GM12878 (cell line): ENCODE results near the gene TPBGL. TPM values are rescaled to one million over a fixed set of nuclear protein-coding genes. Genes with fewer than 3 reads are reported as not detected.

ENCODE experiments used
- CHD1 ChIP-seq: IDR thresholded peaks from 2 replicates; pipeline ENCODE4 v1.6.1; 2012; ENCODE audit warnings: low read depth, low read length, improper control_type of control experiment
- ESRRA ChIP-seq: IDR thresholded peaks from 2 replicates; pipeline ENCODE4 v1.6.1; 2012; ENCODE audit warnings: mild to moderate bottlenecking, low read length, improper control_type of control experiment
- JUND ChIP-seq: IDR thresholded peaks from 2 replicates; pipeline ENCODE4 v1.6.1; 2012; ENCODE audit warnings: low read depth, mild to moderate bottlenecking, low read length, improper control_type of control experiment, moderate library complexity
- LARP7 ChIP-seq: fragments of 450-650 bp; IDR thresholded peaks from 2 replicates; pipeline ENCODE4 v1.6.1; 2017; ENCODE audit warnings: mild to moderate bottlenecking
- MEF2A ChIP-seq: IDR thresholded peaks from 2 replicates; pipeline ENCODE4 v1.6.1; 2011; ENCODE audit warnings: low read depth, mild to moderate bottlenecking, low read length, moderate library complexity; ENCODE audit not compliant: insufficient read depth
- MYB ChIP-seq: fragments of 150-350 bp; IDR thresholded peaks from 2 replicates; pipeline ENCODE4 v1.6.1; 2014; ENCODE audit warnings: mild to moderate bottlenecking, low read depth, low read length, borderline replicate concordance
- NFXL1 ChIP-seq: fragments of 450-650 bp; IDR thresholded peaks from 2 replicates; pipeline ENCODE4 v1.6.1; 2017; ENCODE audit warnings: antibody characterized with exemption, mild to moderate bottlenecking, borderline replicate concordance
- POLR2A ChIP-seq: IDR thresholded peaks from 2 replicates; pipeline ENCODE4 v1.6.1; 2011; ENCODE audit warnings: low read depth, mild to moderate bottlenecking, low read length
- POLR2AphosphoS2 ChIP-seq: IDR thresholded peaks from 2 replicates; pipeline ENCODE4 v1.6.1; 2011; ENCODE audit warnings: low read depth, mild to moderate bottlenecking, low read length, improper control_type of control experiment, moderate library complexity
- SIN3A ChIP-seq: IDR thresholded peaks from 2 replicates; pipeline ENCODE4 v1.6.1; 2012; ENCODE audit warnings: low read depth, low read length, improper control_type of control experiment
- SP1 ChIP-seq: IDR thresholded peaks from one replicate; pipeline ENCODE4 v1.6.1; 2011; ENCODE audit warnings: low read depth, low read length
- TAF1 ChIP-seq: IDR thresholded peaks from 2 replicates; pipeline ENCODE4 v1.6.1; 2011; ENCODE audit warnings: mild to moderate bottlenecking, low read depth, low read length, borderline replicate concordance
- TCF7 ChIP-seq: IDR thresholded peaks from 2 replicates; pipeline ENCODE4 v1.6.1; 2014; ENCODE audit warnings: antibody characterized with exemption, borderline replicate concordance
- ZNF207 ChIP-seq: fragments of 450-650 bp; IDR thresholded peaks from 2 replicates; pipeline ENCODE4 v1.6.1; 2014; ENCODE audit warnings: antibody characterized with exemption, mild to moderate bottlenecking, borderline replicate concordance
- ZNF24 ChIP-seq: fragments of 450-650 bp; IDR thresholded peaks from 2 replicates; pipeline ENCODE4 v1.6.1; 2017; ENCODE audit warnings: antibody characterized with exemption, mild to moderate bottlenecking
- ZNF274 ChIP-seq: IDR thresholded peaks from one replicate; pipeline ENCODE4 v1.8.0; 2011; ENCODE audit not compliant: insufficient read length, insufficient read depth
- ZNF384 ChIP-seq: IDR thresholded peaks from 2 replicates; pipeline ENCODE4 v1.6.1; 2012; ENCODE audit warnings: low read depth, mild to moderate bottlenecking, low read length, improper control_type of control experiment, borderline replicate concordance
- polyA plus RNA-seq, 11 experiments: library from polyadenylated mRNA; depleted of rRNA in 4 of 11; unstranded in 6 of 11; stranded (reverse) in 5 of 11; fragments of >200 nt; fragmentation: Nextera tagmentation in 4 of 11; fragmentation: Illumina TruSeq in 1 of 11; extraction: Ambion mirVana in 4 of 11; extraction: Trizol in 1 of 11; gene quantifications; 1 replicate in 1 of 11; 2 replicates in 10 of 11; pipeline versions ENCODE4 v1.2.1 to v1.2.3, GENCODE V29; 2011 to 2016; ENCODE audit warnings: inconsistent platforms in 2 of 11, missing spikeins in 2 of 11, low read depth in 1 of 11
- total RNA-seq, 4 experiments: library from RNA; depleted of rRNA in 3 of 4; stranded (reverse); fragments of >200 nt in 3 of 4; fragmentation: Illumina TruSeq in 1 of 4; extraction: Trizol in 1 of 4; gene quantifications; 2 replicates each; pipeline versions ENCODE4 v1.2.1 to v1.2.3, GENCODE V29; 2013 to 2021
- TF ChIP-seq, protein P1 (sequence below): fragments of 450-650 bp; IDR thresholded peaks from 2 replicates; pipeline ENCODE4 v1.6.1; 2016; ENCODE audit warnings: mild to moderate bottlenecking, moderate library complexity, borderline replicate concordance
- TF ChIP-seq, protein P2 (sequence below): fragments of 450-650 bp; IDR thresholded peaks from 2 replicates; pipeline ENCODE4 v1.6.1; 2017; ENCODE audit warnings: mild to moderate bottlenecking, low read depth, inconsistent platforms; ENCODE audit not compliant: poor library complexity, severe bottlenecking
- TF ChIP-seq, protein P3 (sequence below): fragments of 150-350 bp; IDR thresholded peaks from 2 replicates; pipeline ENCODE4 v1.6.1; 2014; ENCODE audit warnings: mild to moderate bottlenecking, low read depth, low read length

The TPBGL gene
- total and polyA plus RNA-seq, 10 of the 15 experiments (the other 5 are each of a cell fraction or from before 2014, with no cell fraction given): not detected

DNA sequence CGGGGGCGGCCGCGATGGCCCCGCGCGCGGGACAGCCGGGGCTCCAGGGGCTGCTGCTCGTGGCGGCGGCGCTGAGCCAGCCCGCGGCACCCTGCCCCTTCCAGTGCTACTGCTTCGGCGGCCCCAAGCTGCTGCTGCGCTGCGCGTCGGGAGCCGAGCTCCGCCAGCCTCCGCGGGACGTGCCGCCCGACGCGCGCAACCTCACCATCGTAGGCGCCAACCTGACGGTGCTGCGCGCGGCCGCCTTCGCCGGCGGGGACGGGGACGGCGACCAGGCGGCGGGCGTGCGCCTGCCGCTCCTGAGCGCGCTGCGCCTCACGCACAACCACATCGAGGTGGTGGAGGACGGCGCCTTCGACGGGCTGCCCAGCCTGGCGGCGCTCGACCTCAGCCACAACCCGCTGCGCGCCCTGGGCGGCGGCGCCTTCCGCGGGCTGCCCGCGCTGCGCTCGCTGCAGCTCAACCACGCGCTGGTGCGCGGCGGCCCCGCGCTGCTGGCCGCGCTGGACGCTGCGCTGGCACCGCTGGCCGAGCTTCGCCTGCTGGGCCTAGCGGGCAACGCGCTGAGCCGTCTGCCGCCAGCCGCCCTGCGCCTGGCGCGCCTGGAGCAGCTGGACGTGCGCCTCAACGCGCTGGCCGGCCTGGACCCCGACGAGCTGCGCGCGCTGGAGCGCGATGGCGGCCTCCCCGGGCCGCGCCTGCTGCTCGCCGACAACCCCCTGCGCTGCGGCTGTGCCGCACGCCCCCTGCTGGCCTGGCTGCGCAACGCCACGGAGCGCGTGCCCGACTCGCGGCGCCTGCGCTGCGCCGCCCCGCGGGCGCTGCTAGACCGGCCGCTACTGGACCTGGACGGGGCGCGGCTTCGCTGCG, 697 bp downstream of the TPBGL start (continued):
- TF ChIP-seq, protein P1, sequence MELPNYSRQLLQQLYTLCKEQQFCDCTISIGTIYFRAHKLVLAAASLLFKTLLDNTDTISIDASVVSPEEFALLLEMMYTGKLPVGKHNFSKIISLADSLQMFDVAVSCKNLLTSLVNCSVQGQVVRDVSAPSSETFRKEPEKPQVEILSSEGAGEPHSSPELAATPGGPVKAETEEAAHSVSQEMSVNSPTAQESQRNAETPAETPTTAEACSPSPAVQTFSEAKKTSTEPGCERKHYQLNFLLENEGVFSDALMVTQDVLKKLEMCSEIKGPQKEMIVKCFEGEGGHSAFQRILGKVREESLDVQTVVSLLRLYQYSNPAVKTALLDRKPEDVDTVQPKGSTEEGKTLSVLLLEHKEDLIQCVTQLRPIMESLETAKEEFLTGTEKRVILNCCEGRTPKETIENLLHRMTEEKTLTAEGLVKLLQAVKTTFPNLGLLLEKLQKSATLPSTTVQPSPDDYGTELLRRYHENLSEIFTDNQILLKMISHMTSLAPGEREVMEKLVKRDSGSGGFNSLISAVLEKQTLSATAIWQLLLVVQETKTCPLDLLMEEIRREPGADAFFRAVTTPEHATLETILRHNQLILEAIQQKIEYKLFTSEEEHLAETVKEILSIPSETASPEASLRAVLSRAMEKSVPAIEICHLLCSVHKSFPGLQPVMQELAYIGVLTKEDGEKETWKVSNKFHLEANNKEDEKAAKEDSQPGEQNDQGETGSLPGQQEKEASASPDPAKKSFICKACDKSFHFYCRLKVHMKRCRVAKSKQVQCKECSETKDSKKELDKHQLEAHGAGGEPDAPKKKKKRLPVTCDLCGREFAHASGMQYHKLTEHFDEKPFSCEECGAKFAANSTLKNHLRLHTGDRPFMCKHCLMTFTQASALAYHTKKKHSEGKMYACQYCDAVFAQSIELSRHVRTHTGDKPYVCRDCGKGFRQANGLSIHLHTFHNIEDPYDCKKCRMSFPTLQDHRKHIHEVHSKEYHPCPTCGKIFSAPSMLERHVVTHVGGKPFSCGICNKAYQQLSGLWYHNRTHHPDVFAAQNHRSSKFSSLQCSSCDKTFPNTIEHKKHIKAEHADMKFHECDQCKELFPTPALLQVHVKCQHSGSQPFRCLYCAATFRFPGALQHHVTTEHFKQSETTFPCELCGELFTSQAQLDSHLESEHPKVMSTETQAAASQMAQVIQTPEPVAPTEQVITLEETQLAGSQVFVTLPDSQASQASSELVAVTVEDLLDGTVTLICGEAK: no peak
- no peak for TF ChIP-seq CHD1
- no peak for TF ChIP-seq POLR2A
- no peak for TF ChIP-seq ZNF207
- TF ChIP-seq, protein P2, sequence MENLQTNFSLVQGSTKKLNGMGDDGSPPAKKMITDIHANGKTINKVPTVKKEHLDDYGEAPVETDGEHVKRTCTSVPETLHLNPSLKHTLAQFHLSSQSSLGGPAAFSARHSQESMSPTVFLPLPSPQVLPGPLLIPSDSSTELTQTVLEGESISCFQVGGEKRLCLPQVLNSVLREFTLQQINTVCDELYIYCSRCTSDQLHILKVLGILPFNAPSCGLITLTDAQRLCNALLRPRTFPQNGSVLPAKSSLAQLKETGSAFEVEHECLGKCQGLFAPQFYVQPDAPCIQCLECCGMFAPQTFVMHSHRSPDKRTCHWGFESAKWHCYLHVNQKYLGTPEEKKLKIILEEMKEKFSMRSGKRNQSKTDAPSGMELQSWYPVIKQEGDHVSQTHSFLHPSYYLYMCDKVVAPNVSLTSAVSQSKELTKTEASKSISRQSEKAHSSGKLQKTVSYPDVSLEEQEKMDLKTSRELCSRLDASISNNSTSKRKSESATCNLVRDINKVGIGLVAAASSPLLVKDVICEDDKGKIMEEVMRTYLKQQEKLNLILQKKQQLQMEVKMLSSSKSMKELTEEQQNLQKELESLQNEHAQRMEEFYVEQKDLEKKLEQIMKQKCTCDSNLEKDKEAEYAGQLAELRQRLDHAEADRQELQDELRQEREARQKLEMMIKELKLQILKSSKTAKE: no peak
- TF ChIP-seq MEF2A: no peak
- no peak for TF ChIP-seq MYB
- TF ChIP-seq, protein P3, sequence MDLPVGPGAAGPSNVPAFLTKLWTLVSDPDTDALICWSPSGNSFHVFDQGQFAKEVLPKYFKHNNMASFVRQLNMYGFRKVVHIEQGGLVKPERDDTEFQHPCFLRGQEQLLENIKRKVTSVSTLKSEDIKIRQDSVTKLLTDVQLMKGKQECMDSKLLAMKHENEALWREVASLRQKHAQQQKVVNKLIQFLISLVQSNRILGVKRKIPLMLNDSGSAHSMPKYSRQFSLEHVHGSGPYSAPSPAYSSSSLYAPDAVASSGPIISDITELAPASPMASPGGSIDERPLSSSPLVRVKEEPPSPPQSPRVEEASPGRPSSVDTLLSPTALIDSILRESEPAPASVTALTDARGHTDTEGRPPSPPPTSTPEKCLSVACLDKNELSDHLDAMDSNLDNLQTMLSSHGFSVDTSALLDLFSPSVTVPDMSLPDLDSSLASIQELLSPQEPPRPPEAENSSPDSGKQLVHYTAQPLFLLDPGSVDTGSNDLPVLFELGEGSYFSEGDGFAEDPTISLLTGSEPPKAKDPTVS: no peak
- no peak for TF ChIP-seq TCF7
- TF ChIP-seq JUND: no peak
- TF ChIP-seq SIN3A: no peak
- no peak for TF ChIP-seq TAF1
- no peak for TF ChIP-seq POLR2AphosphoS2
- TF ChIP-seq LARP7: peak; percentile 74; the same call in 1 of the 2 replicates
- no peak for TF ChIP-seq ZNF274
- TF ChIP-seq SP1: no peak
- no peak for TF ChIP-seq ZNF24
- TF ChIP-seq ESRRA: no peak
- no peak for TF ChIP-seq NFXL1
- no peak for TF ChIP-seq ZNF384
